Stimulated activated CD4-positive, alpha-beta T cell treated with anti-CD3 and anti-CD28 coated beads, TNF-alpha, amount 100 ng/mL, for 24 hours (primary cell): ENCODE measurements around the gene IDH3B.
"Not testable (repeated sequence)": the region's sequence is repeated elsewhere in the genome, so short reads cannot be mapped to it uniquely, and the experiment has no call there.

ENCODE experiments used
- DNase-seq, 3 experiments: peaks; one replicate each; pipeline ENCODE4 v3.0.0-alpha.2; 2020; ENCODE audit warnings: low read depth in 3 of 3

IDH3B gene

GRCh38 chr20:2663887-2664719 lies at the start of gene IDH3B:
Gene IDH3B (minus strand): TSS chr20:2664216. CDS start chr20:2664188, 28 bp downstream.
- peak; percentile 82 to 88 (median 85) for DNase-seq

GRCh38 chr20:2713285-2713684 lies 49.3 kb upstream of the IDH3B start:
- no peak for DNase-seq

- DNase-seq, result no peak
Observed at GRCh38 chr20:2709205-2709981, 45.4 kb upstream of the IDH3B start.

GRCh38 chr20:2708665-2709064 lies 44.6 kb upstream of the IDH3B start:
- DNase-seq, result no peak

- no peak for DNase-seq
Observed at GRCh38 chr20:2708073-2708415, 44.0 kb upstream of the IDH3B start.

GRCh38 chr20:2707353-2708072 lies 43.5 kb upstream of the IDH3B start:
- DNase-seq, result no peak

DNA sequence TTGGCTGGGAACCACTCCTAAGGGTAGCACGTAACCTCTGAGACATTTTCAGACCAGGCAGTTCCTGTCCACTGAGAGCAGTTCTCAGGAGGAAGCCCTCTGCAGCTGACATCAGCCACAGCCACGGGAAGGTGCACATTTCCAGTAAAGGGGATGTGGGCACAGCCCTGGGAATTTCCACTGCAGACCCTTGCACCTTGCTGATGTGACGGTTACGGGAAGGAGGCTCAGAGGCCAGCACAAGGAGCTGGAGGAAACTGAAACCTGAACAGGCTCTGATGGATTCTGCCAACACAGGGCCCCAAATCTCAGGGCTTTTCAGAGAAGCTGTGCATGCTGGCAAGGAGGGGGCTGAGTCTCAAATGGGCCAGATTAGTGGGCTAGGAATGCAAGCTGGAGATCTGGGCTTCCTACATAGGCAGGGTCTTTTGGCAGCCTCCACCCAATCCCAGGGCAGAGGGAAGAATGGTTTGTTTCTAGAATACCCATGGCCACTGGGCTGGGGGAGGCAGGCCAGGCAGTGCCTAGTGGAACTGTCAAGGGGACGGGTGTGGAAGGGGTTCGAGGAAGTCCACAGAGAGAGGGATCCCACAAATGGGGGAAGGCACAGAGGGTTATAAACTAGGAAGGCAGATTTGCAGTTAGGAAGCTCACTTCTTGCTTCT lies 42.8 kb upstream of the IDH3B start:
- no peak for DNase-seq

DNA sequence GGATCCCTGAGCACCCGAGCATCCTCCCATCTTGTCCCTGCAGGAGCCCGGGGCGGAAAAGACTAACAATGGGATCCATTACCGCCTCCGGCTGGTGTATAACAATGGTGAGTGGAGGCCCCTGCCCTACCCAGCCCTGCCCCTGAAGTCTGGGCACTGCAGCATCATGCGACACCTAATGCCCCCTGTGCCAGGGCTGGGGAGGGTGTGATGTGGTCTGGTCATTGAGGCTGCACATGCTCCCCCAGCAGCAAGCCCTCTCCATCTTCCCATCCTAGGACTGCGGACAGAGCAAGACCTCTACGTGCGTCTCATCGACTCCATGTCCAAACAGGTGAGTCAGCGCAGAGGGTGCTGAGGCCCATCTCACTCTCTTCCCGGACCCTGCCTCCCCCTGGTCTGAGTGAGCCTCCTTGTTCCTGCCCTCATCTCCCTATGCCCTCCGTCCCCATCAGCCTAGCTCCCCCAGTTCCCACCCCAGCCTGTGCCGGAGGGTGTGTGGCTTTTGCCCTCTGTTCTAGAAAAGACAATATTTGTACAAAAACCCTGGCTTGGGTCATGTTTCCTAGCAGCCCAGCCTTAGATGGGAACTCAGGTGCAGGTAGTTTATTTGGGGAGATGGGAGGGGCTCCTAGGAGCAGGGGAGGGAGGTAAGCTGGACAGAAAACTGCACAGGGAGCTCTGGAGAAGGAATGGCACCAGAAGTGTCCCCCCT lies 42.1 kb upstream of the IDH3B start:
- DNase-seq, result no peak

GRCh38 chr20:2703716-2704475 lies 39.9 kb upstream of the IDH3B start:
- no peak for DNase-seq

DNA sequence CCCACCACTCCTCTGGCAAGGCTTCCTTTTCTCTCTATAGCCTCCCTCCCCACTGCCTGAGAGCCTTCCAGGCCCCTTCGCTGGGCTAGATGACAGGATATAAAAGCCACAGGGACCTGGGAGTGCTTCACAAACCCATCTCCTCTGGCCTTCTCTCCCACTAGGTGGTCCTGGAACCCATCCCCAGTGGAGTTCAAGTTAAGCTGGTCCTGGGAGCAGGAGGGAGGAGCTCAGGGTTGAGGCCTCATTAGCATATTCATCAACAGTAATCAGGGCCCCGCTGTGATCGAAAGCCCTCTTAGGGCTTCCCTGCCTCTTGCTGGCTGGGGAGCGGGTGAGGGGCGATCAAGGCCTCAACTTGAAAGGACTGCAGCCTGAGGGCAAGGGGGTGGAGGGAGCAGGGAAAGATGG lies 37.7 kb upstream of the IDH3B start:
- DNase-seq, result no peak

DNA sequence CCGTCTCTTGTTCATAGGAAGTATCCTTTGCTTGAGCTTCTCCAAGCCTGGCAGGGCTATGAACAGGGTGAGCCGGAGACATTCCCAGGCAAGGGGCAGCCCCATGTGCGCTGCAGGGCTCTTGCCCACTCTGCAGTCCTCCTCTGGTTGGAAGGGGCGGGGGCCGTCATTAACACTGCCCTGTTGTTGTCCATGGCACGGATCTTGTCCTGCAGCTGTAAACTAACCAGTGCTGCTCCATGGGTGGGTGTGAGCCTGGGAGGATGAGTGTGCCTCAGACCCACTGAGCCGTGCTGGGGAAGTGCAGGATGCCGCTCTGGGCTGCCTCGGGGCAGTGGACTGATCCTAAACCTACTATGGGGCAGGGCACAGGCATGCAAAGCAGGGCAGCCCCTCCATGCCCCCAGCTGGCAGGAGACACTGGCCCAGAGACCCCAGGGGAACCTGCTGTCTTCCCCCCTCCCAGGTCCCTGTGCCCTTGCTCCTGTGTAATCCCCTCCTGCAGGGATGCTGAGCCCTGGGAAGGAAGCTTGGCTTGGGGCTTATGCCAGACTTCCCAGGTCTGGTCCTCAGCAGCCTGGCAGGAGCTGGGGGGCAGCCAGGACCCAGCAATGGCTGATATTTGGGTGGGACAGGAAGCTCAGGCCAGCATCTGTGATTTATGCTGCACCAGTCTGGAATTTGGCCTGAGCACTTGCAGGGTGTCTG lies 37.1 kb upstream of the IDH3B start:
- DNase-seq, result no peak

DNA sequence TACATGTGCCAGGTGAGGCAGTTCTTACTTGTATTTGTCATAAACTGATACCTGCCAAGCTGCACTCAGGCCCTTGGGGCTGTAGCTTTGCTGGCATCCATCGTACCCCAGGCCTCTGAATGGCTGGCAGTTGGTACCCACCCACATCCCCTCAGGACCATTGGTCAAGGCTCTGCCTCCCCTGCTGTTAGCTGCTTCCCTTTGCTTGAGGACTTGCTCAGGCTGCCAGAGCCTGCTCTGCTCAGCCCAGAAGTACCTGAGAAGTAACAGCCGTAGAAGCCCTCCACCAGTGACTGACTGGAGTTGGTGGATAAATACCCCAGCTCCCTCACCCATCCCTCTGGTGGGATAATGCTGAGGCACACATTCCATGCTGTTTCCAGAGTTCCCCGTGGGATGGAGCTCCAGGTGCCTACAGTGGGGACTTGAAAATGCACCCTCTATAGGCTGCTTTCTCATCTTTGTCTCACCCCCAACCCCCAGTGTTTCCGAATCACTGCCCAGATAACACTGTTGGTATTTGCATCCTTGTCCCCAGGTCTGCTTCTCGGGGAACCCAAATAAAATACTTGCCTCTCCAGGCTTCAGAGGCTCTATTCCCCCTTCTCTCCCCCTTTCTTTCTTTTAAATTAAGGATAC lies 35.9 kb upstream of the IDH3B start:
- DNase-seq, result no peak

DNA sequence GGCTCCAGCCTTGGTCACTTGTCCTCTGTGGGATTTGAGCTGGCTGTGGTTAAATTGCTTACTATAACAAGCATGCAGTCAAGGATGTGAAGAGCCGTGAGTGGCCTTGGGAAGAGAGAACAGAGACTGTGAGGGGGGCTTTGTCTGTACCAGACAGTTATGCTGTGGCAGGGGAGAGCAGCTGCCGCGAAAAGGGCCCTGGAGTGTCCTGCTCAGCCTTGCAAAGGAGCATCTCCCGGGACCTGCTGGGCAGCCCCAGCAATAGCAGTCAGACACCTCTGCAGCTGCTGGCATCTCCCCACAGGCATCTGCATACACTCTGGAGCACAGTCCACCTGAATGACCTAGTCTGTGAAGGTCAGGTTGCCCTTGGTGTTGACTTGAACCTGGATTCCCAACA lies 34.9 kb upstream of the IDH3B start:
- DNase-seq, result no peak

DNA sequence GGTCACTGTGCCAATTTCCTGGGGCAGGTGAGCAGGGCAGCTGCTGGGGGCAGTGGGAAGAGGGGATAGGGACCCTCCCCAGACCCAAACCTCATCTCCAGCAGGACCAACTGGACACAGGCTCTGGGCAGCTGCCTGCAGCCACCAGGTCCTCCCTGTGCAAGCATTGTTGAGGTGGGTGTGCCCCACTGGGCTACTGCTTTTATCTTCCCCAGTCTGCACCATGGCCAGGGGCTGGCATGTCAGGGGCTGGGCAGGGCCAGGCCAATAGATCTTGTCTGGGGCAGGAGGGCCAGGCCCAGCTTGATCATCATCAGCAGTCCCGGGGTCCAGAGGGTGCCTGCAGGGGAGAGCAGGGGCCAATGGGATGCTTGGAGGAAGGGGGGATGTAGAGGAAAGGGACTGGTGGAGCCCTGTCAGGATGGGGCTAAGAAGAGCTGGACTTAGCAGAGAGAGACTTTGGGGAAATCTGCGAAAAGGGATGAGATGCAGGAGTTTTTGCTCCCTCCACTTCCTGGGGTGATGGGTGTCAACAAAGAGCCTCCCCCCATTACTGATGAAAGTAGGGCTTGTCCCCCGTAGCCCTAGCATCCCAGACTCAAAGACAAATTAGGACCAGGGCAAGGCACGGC lies 34.3 kb upstream of the IDH3B start:
- no peak for DNase-seq

DNA sequence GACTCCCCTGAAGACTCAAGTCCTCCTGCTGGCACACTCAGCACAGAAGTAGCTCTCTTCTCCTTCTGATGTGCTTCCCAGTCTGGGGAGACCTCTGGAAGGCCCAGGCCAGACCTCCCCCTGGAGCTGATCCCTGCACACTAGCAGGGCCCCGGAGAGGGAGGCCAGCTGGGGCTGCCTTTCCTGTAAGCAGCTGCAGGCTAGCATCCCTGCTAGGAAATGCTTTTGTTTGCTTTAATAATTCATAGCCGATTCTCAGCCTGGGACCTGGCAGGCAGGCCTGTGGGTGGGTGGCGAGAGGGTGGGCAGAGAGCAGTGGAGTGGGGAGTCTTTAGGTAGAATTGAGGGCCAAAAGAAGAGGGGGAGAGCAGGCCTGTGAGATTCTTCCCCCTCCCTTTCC lies 33.8 kb upstream of the IDH3B start:
- DNase-seq, result no peak

GRCh38 chr20:2696646-2697045 lies 32.6 kb upstream of the IDH3B start:
- no peak for DNase-seq

- not testable (repeated sequence) for DNase-seq
Observed at GRCh38 chr20:2695984-2696525, 32.0 kb upstream of the IDH3B start.

- no peak for DNase-seq
Observed at GRCh38 chr20:2695206-2695983, 31.4 kb upstream of the IDH3B start.
